HG02970 (cell line): Measurements from ENCODE around the gene SAV1.
"Not testable (repeated sequence)": the region's sequence is repeated elsewhere in the genome, so short reads cannot be mapped to it uniquely, and the experiment has no call there.

Experiments
- ATAC-seq: cut with Tn5 transposase; IDR thresholded peaks from one replicate; pipeline ENCODE4 v1.9.1; 2021; ENCODE audit warnings: mild to moderate bottlenecking, moderate library complexity, moderate number of reproducible peaks; ENCODE audit not compliant: unreplicated experiment, low FRiP score

Gene SAV1

GRCh38 chr14:50667996-50668825, at the start of gene SAV1:
Gene SAV1, minus strand, starts transcription at chr14:50668306. Its CDS starts 339 bp downstream, at chr14:50667967.
- ATAC-seq = peak; percentile 41

GRCh38 chr14:50717811-50718210, 49.7 kb upstream of the SAV1 start:
- ATAC-seq = no peak

- ATAC-seq = no peak
Measured at GRCh38 chr14:50714450-50715073, 46.5 kb upstream of the SAV1 start.

- no peak for ATAC-seq
Measured at GRCh38 chr14:50711043-50711442, 42.9 kb upstream of the SAV1 start.

GRCh38 chr14:50705026-50705593, 37.0 kb upstream of the SAV1 start:
- no peak for ATAC-seq

- no peak for ATAC-seq
Measured at GRCh38 chr14:50704454-50705010, 36.4 kb upstream of the SAV1 start.

GRCh38 chr14:50697659-50698290, 29.7 kb upstream of the SAV1 start:
- no peak for ATAC-seq

- not testable (repeated sequence) for ATAC-seq
Measured at GRCh38 chr14:50694260-50694659, 26.2 kb upstream of the SAV1 start.

- no peak for ATAC-seq
Measured at GRCh38 chr14:50688875-50689274, 20.8 kb upstream of the SAV1 start.

GRCh38 chr14:50679674-50680073, 11.6 kb upstream of the SAV1 start:
- ATAC-seq = no peak

GRCh38 chr14:50678163-50678562, 10.1 kb upstream of the SAV1 start:
- ATAC-seq = no peak

GRCh38 chr14:50677527-50678063, 9.5 kb upstream of the SAV1 start:
- ATAC-seq = no peak

GRCh38 chr14:50676814-50677516, 8.9 kb upstream of the SAV1 start:
- ATAC-seq = no peak

- no peak for ATAC-seq
Measured at GRCh38 chr14:50675597-50675996, 7.5 kb upstream of the SAV1 start.

- ATAC-seq = no peak
Measured at GRCh38 chr14:50670866-50671256, 2.8 kb upstream of the SAV1 start.

- ATAC-seq = no peak
Measured at GRCh38 chr14:50670196-50670865, 2.2 kb upstream of the SAV1 start.

- no peak for ATAC-seq
Measured at GRCh38 chr14:50669441-50669986, 1.4 kb upstream of the SAV1 start.

GRCh38 chr14:50668826-50669143, 679 bp upstream of the SAV1 start:
- ATAC-seq = no peak

- peak; percentile 38 for ATAC-seq
Measured at GRCh38 chr14:50667684-50667995, 466 bp downstream of the SAV1 start.
